HG03066 (cell line): ENCODE data around the gene NRF1.

ENCODE experiments used
- ATAC-seq: cut with Tn5 transposase; IDR thresholded peaks from one replicate; pipeline ENCODE4 v1.9.1; 2021; ENCODE audit warnings: low read depth; ENCODE audit not compliant: unreplicated experiment

The NRF1 gene

DNA sequence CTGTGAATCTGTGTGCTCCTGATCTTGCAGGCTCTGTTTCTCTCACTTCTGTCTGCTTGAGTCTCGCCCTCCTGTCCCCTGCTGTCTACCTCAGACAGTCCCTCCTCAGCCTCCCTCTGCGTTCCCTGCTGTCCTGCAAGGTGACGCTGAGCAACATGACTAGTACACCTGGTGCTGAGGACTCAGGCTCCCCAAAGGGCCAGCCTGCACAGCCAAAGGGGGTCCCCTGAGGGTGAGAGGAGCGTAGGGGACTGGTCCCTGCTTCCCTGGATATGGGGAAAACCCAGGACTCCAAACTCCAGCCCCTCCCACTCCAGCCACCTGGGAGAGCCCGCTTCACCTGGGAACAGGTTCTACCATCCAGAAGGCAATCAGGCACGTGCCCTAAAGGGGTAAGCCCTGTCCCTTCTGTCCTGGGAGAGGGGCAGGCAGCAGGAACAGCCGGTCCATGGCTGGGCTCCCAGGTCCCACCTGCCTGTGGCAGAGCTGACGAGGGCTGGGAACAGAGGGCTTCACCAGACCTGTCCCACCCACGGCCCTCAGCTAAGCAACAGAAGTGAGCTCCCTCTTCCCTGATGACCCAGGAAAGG, 184.8 kb downstream of the NRF1 start:
- ATAC-seq: no peak

DNA sequence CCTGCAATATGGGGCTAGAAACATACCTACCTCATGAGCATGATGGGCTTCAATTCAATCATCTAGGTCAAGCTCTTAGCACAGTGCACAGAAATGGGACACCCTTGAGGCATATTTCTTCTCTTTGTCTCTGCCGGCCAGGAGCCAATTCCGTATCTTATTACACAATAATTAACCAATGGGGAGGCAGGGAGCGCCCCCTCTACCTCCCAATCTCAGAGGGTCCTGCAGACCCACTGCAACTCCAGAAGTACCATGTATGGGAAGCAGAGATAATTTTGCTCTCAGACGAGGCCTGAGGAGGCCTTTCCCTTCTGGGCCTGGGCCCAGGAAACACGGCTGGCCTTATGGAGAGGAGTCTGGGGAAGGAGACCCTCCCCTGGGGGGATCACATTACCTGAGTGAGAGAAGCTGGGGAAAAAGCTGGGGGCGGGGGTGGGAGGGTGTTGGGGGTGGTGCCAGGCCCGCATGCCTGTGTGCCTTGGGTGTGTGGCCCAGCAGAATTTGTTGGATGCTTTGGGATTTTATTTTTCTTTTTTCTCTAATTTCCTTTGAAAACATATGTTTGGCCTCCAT, 185.8 kb downstream of the NRF1 start:
- ATAC-seq: no peak

DNA sequence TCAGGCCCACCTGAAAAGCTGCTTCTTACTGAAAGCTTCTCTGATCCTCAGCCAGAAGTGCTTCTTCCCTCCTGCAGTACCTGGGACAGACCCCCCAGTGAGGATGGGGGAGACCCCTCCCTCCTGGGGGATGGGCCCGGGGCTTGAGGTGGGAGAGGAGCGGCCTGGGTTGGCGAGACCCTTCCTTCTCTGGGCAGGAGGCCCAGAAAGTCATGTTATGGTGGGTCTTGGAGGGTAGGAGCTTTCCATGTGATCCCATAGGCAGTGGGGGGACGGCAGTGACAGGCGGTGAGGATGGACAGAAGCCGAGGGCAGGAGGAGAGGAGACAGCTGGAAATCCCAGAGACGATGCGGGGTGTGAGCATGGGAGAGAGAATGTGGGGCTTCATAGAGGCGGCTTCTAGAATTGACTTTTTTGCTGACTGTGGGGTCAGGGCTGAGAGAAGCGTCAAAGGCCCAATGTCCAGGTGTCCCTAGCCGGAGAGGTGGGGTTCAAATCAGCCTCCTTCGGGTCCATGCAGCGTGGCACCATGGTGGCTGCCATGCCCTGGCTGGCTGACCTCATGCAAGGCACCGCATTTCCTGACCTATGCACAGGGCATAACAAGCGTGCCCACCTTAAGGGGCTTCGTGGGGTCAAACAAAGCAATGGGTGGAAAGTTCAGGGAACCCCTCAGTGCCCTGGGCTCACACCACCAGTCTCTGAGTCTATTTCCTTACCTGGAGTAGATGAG, 187.3 kb downstream of the NRF1 start:
- ATAC-seq: no peak

DNA sequence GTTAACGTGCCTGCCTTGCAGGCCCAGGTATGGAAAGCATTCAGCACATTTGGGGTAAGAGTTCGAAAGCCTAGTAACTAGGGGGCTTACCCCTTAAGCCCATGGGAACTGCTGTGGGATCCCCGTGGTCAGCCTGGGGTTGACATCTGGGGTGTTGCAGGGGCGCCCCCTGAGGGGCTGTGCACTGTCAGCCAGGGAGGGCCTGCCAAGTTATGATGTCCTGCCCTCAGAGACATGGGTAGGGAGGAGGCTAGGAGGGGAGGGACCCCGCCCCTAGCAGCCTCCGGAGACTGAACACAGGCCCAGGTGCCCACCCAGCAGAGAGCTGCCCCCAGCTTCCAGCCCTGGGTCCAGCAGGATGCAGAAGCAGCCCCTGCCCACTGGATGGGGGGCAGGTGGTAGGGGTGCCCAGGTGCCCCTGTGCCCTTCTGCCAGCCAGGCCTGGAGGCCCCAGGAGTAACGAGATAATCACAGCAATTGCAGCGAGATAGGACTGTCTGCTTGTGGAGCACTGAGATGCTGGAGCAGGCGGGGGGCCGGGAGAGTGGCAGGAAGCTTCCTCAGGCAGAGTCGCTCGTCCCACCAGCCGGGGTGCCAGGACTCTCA, 187.9 kb downstream of the NRF1 start:
- no peak for ATAC-seq

DNA sequence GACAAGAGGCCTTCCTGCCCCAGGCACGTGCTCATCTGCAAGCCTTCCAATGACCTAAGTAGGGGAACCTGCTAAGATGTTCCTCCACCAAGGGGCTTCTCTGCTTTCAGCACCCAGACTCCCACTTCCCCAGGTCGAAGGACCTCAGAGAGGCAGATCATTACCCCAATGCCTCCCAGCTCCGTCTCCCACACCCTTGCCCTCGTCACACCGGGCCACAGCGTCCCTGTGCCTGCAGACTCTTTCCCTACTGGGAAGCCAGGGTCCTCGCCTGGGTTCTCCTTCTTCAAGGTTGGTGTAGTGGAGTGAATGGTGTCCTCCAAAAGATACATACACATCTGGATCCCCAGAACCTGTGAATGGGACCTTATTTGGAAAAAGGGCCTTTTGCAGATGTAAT, 189.4 kb downstream of the NRF1 start:
- no peak for ATAC-seq

DNA sequence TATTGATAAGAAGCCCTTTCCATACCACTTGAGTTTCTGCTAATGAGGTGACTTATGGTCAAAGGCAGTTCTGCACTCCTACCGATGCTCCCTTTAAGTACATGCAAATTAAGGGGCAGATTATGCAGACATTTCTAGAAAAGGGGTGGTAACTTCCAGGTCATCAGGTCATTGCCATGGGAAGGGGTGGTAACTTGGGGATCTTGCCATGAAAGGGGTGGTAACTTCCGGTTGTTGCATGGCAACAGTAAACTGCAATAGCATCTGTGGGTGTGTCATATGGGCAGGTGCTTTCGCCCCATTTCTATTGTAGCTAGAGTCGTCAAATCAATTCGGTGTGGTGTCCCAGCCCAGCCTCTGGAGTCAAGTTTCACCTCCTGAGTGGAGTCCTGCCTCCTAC, 190.4 kb downstream of the NRF1 start:
- no peak for ATAC-seq

DNA sequence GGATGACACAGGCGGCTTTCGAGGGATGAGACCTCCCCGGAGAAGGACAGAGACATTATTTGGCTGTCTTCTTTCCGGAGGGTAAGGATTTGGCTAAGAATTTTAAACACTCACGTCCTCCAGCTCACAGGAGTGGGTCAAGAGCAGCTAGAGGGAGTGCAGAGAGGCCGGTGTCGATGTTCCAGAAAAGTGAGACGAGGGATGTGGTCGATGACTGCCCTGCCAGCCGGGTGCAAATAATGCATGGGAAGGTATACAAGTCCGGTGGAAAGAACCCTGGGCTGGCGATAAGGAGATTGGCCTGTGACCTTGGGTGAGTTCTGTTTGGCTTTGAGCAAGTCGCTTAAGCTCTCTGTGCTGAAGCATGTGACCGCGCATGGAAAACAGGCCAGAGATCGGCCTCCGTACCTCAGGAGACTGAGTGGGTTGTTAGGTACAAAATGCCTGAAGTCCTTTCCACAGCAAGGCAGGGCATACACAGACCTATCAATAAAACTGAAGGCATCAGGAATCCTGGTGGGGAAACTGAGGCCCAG, 192.1 kb downstream of the NRF1 start:
- ATAC-seq: no peak

DNA sequence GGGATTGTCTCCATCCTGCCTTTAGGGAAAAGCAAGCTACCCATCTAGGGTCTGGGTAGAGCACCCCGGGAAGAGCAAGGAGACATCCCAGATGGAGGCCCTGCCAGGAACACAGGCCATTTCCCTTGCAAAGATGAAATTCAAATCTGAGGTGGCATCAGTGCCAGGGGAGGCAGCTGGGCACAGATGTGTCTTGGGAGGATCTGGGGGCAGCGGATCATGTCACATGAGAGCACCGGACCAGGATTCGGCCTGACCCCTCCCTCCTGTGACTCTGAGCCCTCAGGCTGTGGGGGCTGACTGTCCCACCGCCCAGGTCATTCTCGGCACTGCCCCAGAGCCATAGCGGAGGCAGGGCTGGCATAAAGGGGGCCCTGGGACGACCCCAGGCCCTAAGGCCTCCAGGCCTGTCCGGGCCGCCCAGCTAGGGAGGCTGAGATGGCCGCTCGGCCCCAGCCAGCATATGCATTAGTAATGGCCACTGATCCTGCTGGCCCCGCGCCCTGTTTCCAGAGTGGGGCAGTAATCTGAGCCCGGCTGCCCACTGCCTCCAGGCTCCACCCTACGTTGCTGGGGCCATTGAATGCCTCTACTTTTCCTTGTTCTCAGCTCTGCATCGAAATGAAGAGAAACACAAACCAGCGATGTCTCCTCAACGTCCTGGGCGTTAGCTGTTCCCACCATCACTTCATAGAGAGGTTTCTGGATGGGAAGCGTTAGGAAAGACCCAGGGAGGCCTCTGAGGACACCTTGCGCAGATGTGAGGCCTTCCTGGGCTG, 192.8 kb downstream of the NRF1 start:
- no peak for ATAC-seq

DNA sequence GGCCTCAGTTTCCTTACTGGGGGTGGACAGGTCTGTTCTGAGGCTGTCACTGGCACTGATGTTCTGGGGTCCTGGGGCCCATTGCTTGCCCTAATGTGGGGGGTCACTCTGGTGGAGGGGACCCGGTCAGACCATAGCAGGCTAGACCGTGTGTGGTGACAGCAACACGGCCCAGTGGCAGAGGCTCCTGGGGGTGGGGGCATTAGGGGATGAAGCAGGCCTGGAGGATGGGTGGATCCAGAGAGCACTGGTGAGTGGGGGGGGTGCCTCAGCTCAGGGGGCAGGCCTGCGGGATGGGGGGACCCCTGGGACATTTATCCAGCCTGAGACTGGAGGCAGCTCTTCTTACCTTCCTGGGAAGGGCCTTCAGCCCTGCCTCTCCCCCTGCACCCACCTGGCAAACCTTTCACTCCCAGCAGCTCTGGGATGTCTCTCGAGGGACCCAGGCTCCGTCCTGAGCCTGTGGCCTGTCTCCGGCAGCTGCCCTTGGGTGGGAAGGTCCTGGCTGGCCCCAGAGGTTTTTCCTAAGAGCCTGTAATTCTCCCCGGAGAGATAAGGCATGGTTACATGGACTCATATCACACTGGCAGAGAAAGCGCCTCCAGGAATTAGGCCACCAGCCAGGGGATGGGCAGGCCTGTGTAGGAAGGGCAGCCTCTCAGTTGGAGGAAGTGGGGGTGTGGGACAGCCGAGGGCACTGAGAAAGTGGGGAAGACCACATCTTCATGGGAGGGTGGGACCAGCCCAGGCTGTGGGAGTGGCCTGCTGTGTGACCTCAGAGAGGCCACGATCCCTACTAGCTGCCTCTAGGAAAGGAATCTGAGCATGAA, 193.6 kb downstream of the NRF1 start:
- no peak for ATAC-seq
